HG02970 (cell line): ENCODE data around the gene CCL7.

Source experiments
- ATAC-seq: cut with Tn5 transposase; IDR thresholded peaks from one replicate; pipeline ENCODE4 v1.9.1; 2021; ENCODE audit warnings: mild to moderate bottlenecking, moderate library complexity, moderate number of reproducible peaks; ENCODE audit not compliant: unreplicated experiment, low FRiP score

The CCL7 gene

GRCh38 chr17:34246446-34246845, 23.6 kb upstream of the CCL7 start:
- ATAC-seq: no peak

- ATAC-seq: no peak
Measured at GRCh38 chr17:34246881-34247280, 23.1 kb upstream of the CCL7 start.

- no peak for ATAC-seq
Measured at GRCh38 chr17:34248511-34249024, 21.5 kb upstream of the CCL7 start.

- no peak for ATAC-seq
Measured at GRCh38 chr17:34249061-34249460, 21.0 kb upstream of the CCL7 start.

- no peak for ATAC-seq
Measured at GRCh38 chr17:34249478-34249877, 20.5 kb upstream of the CCL7 start.

- no peak for ATAC-seq
Measured at GRCh38 chr17:34251186-34251585, 18.8 kb upstream of the CCL7 start.

GRCh38 chr17:34252095-34252443, 18.0 kb upstream of the CCL7 start:
- ATAC-seq: no peak

GRCh38 chr17:34252444-34253138, 17.4 kb upstream of the CCL7 start:
- ATAC-seq: no peak

- no peak for ATAC-seq
Measured at GRCh38 chr17:34253139-34253525, 16.9 kb upstream of the CCL7 start.

- ATAC-seq: no peak
Measured at GRCh38 chr17:34254146-34254545, 15.9 kb upstream of the CCL7 start.

GRCh38 chr17:34254651-34255380, 15.2 kb upstream of the CCL7 start, which contains the start of gene CCL2:
CCL2 (plus strand) TSS chr17:34255285; CDS start chr17:34255350, 65 bp downstream.
- no peak for ATAC-seq

GRCh38 chr17:34255381-34255732, 14.7 kb upstream of the CCL7 start:
- no peak for ATAC-seq

GRCh38 chr17:34255841-34256240, 14.2 kb upstream of the CCL7 start:
- no peak for ATAC-seq

GRCh38 chr17:34257299-34257985, 12.6 kb upstream of the CCL7 start:
- ATAC-seq: no peak

- ATAC-seq: no peak
Measured at GRCh38 chr17:34257986-34258326, 12.1 kb upstream of the CCL7 start.

GRCh38 chr17:34259146-34259545, 10.9 kb upstream of the CCL7 start:
- ATAC-seq: no peak

- no peak for ATAC-seq
Measured at GRCh38 chr17:34260861-34261260, 9.2 kb upstream of the CCL7 start.

GRCh38 chr17:34261568-34262337, 8.3 kb upstream of the CCL7 start:
- ATAC-seq: no peak

- ATAC-seq: no peak
Measured at GRCh38 chr17:34265711-34266110, 4.3 kb upstream of the CCL7 start.

- no peak for ATAC-seq
Measured at GRCh38 chr17:34275881-34276280, 5.9 kb downstream of the CCL7 start.

GRCh38 chr17:34276826-34277225, 6.8 kb downstream of the CCL7 start:
- no peak for ATAC-seq
